CD4-positive, alpha-beta T cell (primary cell): ENCODE results near the gene LRGUK. TPM values are rescaled to one million over a fixed set of nuclear protein-coding genes. Genes with fewer than 3 reads are reported as not detected.

Experiments
- ATAC-seq: fragments of 200-7000 bp; cut with Tn5 transposase; one replicate; pipeline ENCODE4 v1.10.0; 2022; ENCODE audit warnings: mild to moderate bottlenecking; ENCODE audit not compliant: poor library complexity
- CTCF ChIA-PET: fragments of 350-600 bp; sonication (Branson Sonifier 250); formaldehyde crosslinking; loops from one replicate; lab custom pipeline; 2021; ENCODE audit warnings: antibody characterized with exemption, inconsistent platforms; lab: Charles Lee
- POLR2A ChIA-PET: fragments of 350-600 bp; sonication (Branson Sonifier 250); formaldehyde crosslinking; loops from one replicate; lab custom pipeline; 2021; ENCODE audit warnings: antibody characterized with exemption, inconsistent platforms; lab: Charles Lee
- DNase-seq, 14 experiments: peaks; one replicate each; pipeline ENCODE4 v3.0.0-alpha.2; 2013 to 2020; ENCODE audit warnings: mixed read lengths in 2 of 14
- H3K27ac ChIP-seq, 2 donors: one replicate each; pipeline versions ENCODE4 v1.5.1 to v1.7.0; 2013; ENCODE audit warnings: low read length in 2 of 2, low read depth in 1 of 2, mild to moderate bottlenecking in 1 of 2
- H3K27me3 ChIP-seq, 2 experiments: 1 replicate in 1 of 2; 2 replicates in 1 of 2; pipeline versions ENCODE4 v1.6.1 to v1.7.0; 2013; ENCODE audit warnings: low read length in 2 of 2, control low read depth in 1 of 2, mild to moderate bottlenecking in 1 of 2, moderate library complexity in 1 of 2; ENCODE audit not compliant: insufficient read depth in 2 of 2, control insufficient read depth in 1 of 2
- H3K36me3 ChIP-seq: one replicate; pipeline ENCODE4 v1.6.1; 2013; ENCODE audit warnings: low read length, control low read depth; ENCODE audit not compliant: insufficient read depth
- H3K4me1 ChIP-seq: one replicate; pipeline ENCODE4 v1.6.1; 2013; ENCODE audit warnings: low read length, control low read depth; ENCODE audit not compliant: insufficient read depth
- H3K4me3 ChIP-seq: one replicate; pipeline ENCODE4 v1.5.1; 2013; ENCODE audit warnings: mild to moderate bottlenecking, low read length, moderate library complexity
- H3K9me3 ChIP-seq, 2 experiments: 1 replicate in 1 of 2; 2 replicates in 1 of 2; pipeline versions ENCODE4 v1.6.1 to v1.7.0; 2013; ENCODE audit warnings: low read length in 2 of 2, mild to moderate bottlenecking in 2 of 2, control low read depth in 1 of 2, moderate library complexity in 1 of 2; ENCODE audit not compliant: control insufficient read depth in 1 of 2, insufficient read depth in 1 of 2
- H3K27ac Mint-ChIP-seq: one replicate; pipeline ENCODE4 v1.8.0; 2020; ENCODE audit warnings: mixed read lengths
- H3K27me3 Mint-ChIP-seq: one replicate; pipeline ENCODE4 v1.8.0; 2021; ENCODE audit warnings: mixed read lengths
- H3K36me3 Mint-ChIP-seq: one replicate; pipeline ENCODE4 v1.8.0; 2021; ENCODE audit warnings: low read depth, mixed read lengths
- H3K4me1 Mint-ChIP-seq: one replicate; pipeline ENCODE4 v1.8.0; 2021; ENCODE audit warnings: low read depth, mixed read lengths
- H3K4me3 Mint-ChIP-seq: one replicate; pipeline ENCODE4 v1.8.0; 2020; ENCODE audit warnings: mild to moderate bottlenecking, mixed read lengths
- H3K9me3 Mint-ChIP-seq: one replicate; pipeline ENCODE4 v1.8.0; 2020; ENCODE audit warnings: mixed read lengths
- CTCF ChIP-seq: fragments of 200-600 bp; IDR thresholded peaks from one replicate; pipeline ENCODE4 v1.8.0; 2022; ENCODE audit warnings: antibody characterized with exemption, mild to moderate bottlenecking
- intact Hi-C, 2 experiments: fragments of 100-400 bp; cut with DNase I in 1 of 2; cut with micrococcal nuclease in 1 of 2; formaldehyde crosslinking; loops; one replicate each; pipeline versions ENCODE4 v1.15.1 to v1.9.0; 2023 to 2025; cut with DNase I, micrococcal nuclease
- total RNA-seq, 174 experiments: library from RNA in 2 of 174; stranded (reverse) in 2 of 174; gene quantifications; one replicate each; pipeline ENCODE4 v1.2.3 and lab custom pipeline; 2021 to 2026

The LRGUK gene
- total RNA-seq, 2 experiments from 2014 or later = 0.20 to 0.27 TPM

GRCh38 chr7:134121632-134122139, 5.5 kb upstream of the LRGUK start:
- H3K36me3 ChIP-seq = no peaks in the 10 kb centered on the region
- POLR2A ChIA-PET = no interaction called here
- H3K4me1 Mint-ChIP-seq = peaks cover 3% of the 10 kb centered on the region

GRCh38 chr7:134122980-134123379, 4.2 kb upstream of the LRGUK start:
- Histone ChIP-seq H3K27me3 (no peaks in the 10 kb centered on the region), H3K36me3 (no peaks in the 10 kb centered on the region), H3K27ac (no peak overlapping the region), H3K9me3 (no peaks in the 10 kb centered on the region), H3K4me3 (no peak overlapping the region), H3K4me1 (peaks cover 12% of the 10 kb centered on the region)
- no peaks in the 10 kb centered on the region for H3K9me3 Mint-ChIP-seq
- intact Hi-C loops = loop anchor here in 1 of 2 experiments (10.0 kb wide), 1 partner anchor 1532 kb away; no protein-coding TSS in a partner anchor
- DNase-seq (no peak), ATAC-seq (no peak)
- H3K4me3 Mint-ChIP-seq = no peak overlapping the region
- TF ChIP-seq CTCF = no peak
- ChIA-PET CTCF (no interaction called here), POLR2A (no interaction called here)
- no peaks in the 10 kb centered on the region for H3K36me3 Mint-ChIP-seq
- no peak overlapping the region for H3K27ac Mint-ChIP-seq
- peaks cover 13% of the 10 kb centered on the region for H3K27me3 Mint-ChIP-seq
- H3K4me1 Mint-ChIP-seq = peaks cover 16% of the 10 kb centered on the region

More at GRCh38 chr7:134121632-134122139, 5.5 kb upstream of the LRGUK start:
- ATAC-seq = no peak
- H3K27ac Mint-ChIP-seq = no peak overlapping the region
- no peaks in the 10 kb centered on the region for H3K36me3 Mint-ChIP-seq
- peaks cover 2% of the 10 kb centered on the region for H3K4me1 ChIP-seq
- no peaks in the 10 kb centered on the region for H3K27me3 Mint-ChIP-seq
- no peak for TF ChIP-seq CTCF
- H3K27ac ChIP-seq = no peak overlapping the region
- H3K9me3 Mint-ChIP-seq = no peaks in the 10 kb centered on the region
- no peak overlapping the region for H3K4me3 ChIP-seq
- no peak for DNase-seq
- H3K9me3 ChIP-seq = no peaks in the 10 kb centered on the region
- intact Hi-C loops = loop anchor here in 1 of 2 experiments (10.0 kb wide), 1 partner anchor 1533 kb away; no protein-coding TSS in a partner anchor
- no peaks in the 10 kb centered on the region for H3K27me3 ChIP-seq
- no peak overlapping the region for H3K4me3 Mint-ChIP-seq
- CTCF ChIA-PET = no interaction called here

- H3K4me1 ChIP-seq = peaks cover 12% of the 10 kb centered on the region
- no peak for TF ChIP-seq CTCF
- no peaks in the 10 kb centered on the region for H3K27me3 ChIP-seq
- Mint-ChIP-seq H3K27me3 (peaks cover 28% of the 10 kb centered on the region), H3K4me3 (peak overlapping the region; percentile 91), H3K4me1 (peaks cover 21% of the 10 kb centered on the region), H3K27ac (no peak overlapping the region), H3K9me3 (no peaks in the 10 kb centered on the region), H3K36me3 (no peaks in the 10 kb centered on the region)
- H3K36me3 ChIP-seq = no peaks in the 10 kb centered on the region
- H3K4me3 ChIP-seq = no peak overlapping the region
- no peak overlapping the region for H3K27ac ChIP-seq
- DNase-seq (no peak), ATAC-seq (no peak)
- ChIA-PET CTCF (no interaction called here), POLR2A (interaction anchor here (1.3 kb wide), 1 partner anchor 1044 kb away, joined by 4 read pairs; the partner anchor contains the start of gene CHCHD3)
- intact Hi-C loops = loop anchor here (1.0 to 10.0 kb wide), 6 partner anchors 190 to 1851 kb away; partner anchors contain the start of genes SLC35B4 (in 2 of the 2), CHCHD3 (in 1 of the 2) and MTPN (in 1 of the 2)
- H3K9me3 ChIP-seq = no peaks in the 10 kb centered on the region
Measured at GRCh38 chr7:134126146-134126545, 994 bp upstream of the LRGUK start.
